Lower lobe of right lung (tissue), 2 donors: ENCODE measurements around the gene HMGXB4. TPM values are rescaled to one million over a fixed set of nuclear protein-coding genes. Genes with fewer than 3 reads are reported as not detected.
A peak's percentile ranks its signal among the peaks of the same experiment; 100 is the strongest.

Experiments used
- ATAC-seq, 2 donors: fragments of 200-7000 bp; cut with Tn5 transposase; one replicate each; pipeline ENCODE4 v1.9.1; 2020 to 2022; ENCODE audit warnings: mild to moderate bottlenecking in 2 of 2, moderate library complexity in 2 of 2
- DNase-seq: peaks from one replicate; pipeline ENCODE4 v3.0.0-alpha.2; 2020
- H3K27ac ChIP-seq: fragments of 200-600 bp; one replicate; pipeline ENCODE4 v1.8.0; 2022
- H3K27me3 ChIP-seq: fragments of 200-600 bp; one replicate; pipeline ENCODE4 v1.8.0; 2022; ENCODE audit warnings: low read depth
- H3K36me3 ChIP-seq: fragments of 200-600 bp; one replicate; pipeline ENCODE4 v1.8.0; 2022; ENCODE audit warnings: mild to moderate bottlenecking
- H3K4me1 ChIP-seq: fragments of 200-600 bp; one replicate; pipeline ENCODE4 v1.8.0; 2022
- H3K4me3 ChIP-seq: fragments of 200-600 bp; one replicate; pipeline ENCODE4 v1.8.0; 2022; ENCODE audit warnings: mild to moderate bottlenecking
- H3K9me3 ChIP-seq: fragments of 200-600 bp; one replicate; pipeline ENCODE4 v1.8.0; 2022
- CTCF ChIP-seq: fragments of 200-600 bp; IDR thresholded peaks from one replicate; pipeline ENCODE4 v1.8.0; 2022; ENCODE audit warnings: antibody characterized with exemption, mild to moderate bottlenecking
- intact Hi-C: fragments of 100-400 bp; cut with DNase I; formaldehyde crosslinking; loops from one replicate; pipeline ENCODE4 v1.11.0; 2022
- total RNA-seq: library from RNA; stranded (reverse); fragmentation: NEBNext Ultra II Directional; extraction: Animal tissue kit (Norgen Biotek cat#: 25700); gene quantifications from one replicate; pipeline ENCODE4 v1.2.1, GENCODE V29; 2021
- donor health status: DM: no; HTN: yes; CAD: no; lungs with severe emphysema.

HMGXB4 gene
- total RNA-seq, 1 donor from 2014 or later, result 15.6 TPM

DNA sequence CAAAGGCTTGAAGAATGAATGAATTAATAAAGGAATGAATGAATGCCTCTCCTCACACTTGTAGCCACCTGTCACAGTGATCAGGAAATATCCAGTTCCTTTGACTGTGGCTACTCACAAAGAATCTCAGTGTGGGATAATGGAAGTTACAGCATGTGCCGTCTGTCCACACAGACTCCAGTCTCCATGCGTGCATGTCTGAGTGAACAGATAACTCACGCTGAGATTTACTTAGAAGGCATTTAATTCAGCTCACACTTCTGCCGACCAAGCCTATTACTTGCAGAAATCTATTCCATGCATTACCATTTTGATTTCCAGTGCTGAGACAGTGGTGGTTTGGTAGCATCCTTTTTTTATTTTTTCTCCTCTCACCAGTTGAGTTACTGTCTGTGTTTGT, 32.3 kb upstream of the HMGXB4 start:
- ATAC-seq (no peak), DNase-seq (no peak)
- H3K4me1 ChIP-seq, result no peaks in the 10 kb centered on the region
- H3K9me3 ChIP-seq, result no peaks in the 10 kb centered on the region
- peaks cover 9% of the 10 kb centered on the region for H3K27me3 ChIP-seq
- H3K4me3 ChIP-seq, result no peak overlapping the region
- TF ChIP-seq CTCF, result no peak
- no peak overlapping the region for H3K27ac ChIP-seq
- no peaks in the 10 kb centered on the region for H3K36me3 ChIP-seq
- intact Hi-C loops, result no loop called here

- ATAC-seq (no peak), DNase-seq (no peak)
- Histone ChIP-seq H3K9me3 (no peaks in the 10 kb centered on the region), H3K4me1 (no peaks in the 10 kb centered on the region), H3K36me3 (no peaks in the 10 kb centered on the region), H3K27me3 (peaks cover 9% of the 10 kb centered on the region), H3K27ac (no peak overlapping the region), H3K4me3 (no peak overlapping the region)
- no peak for TF ChIP-seq CTCF
- intact Hi-C loops, result no loop called here
These were observed 30.2 kb upstream of the HMGXB4 start for GRCh38 chr22:35226958-35227647.

DNA sequence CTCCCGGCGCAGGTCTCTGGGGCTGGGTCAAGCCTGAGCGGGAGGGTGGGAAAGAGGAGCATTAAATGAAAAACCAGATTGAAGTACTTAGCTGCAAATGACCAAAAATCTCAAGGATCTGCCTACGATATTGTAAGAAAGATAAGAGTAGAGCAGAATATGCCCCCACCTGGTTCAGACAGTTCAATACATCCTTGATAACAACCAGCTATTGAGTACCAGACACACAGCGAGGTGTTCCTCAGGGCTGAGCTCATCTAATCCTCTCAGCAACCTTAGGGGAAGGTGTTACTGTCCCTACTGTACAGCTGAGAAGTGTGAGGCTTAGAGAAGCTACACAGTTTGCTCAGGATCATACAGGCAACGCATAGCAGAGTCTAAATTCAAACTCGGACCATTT, 27.4 kb upstream of the HMGXB4 start:
- no peak overlapping the region for H3K27ac ChIP-seq
- no peak for TF ChIP-seq CTCF
- peaks cover 9% of the 10 kb centered on the region for H3K27me3 ChIP-seq
- no peak for DNase-seq
- no peaks in the 10 kb centered on the region for H3K36me3 ChIP-seq
- H3K4me1 ChIP-seq, result no peaks in the 10 kb centered on the region
- H3K9me3 ChIP-seq, result no peaks in the 10 kb centered on the region
- H3K4me3 ChIP-seq, result no peak overlapping the region
- intact Hi-C loops, result no loop called here
- no peak for ATAC-seq

GRCh38 chr22:35230417-35230816, 26.9 kb upstream of the HMGXB4 start:
- H3K27ac ChIP-seq, result no peak overlapping the region
- H3K36me3 ChIP-seq, result no peaks in the 10 kb centered on the region
- no peak overlapping the region for H3K4me3 ChIP-seq
- TF ChIP-seq CTCF, result no peak
- H3K9me3 ChIP-seq, result no peaks in the 10 kb centered on the region
- peaks cover 9% of the 10 kb centered on the region for H3K27me3 ChIP-seq
- DNase-seq (no peak), ATAC-seq (no peak)
- intact Hi-C loops, result no loop called here
- H3K4me1 ChIP-seq, result no peaks in the 10 kb centered on the region

- Histone ChIP-seq H3K27ac (no peak overlapping the region), H3K4me3 (no peak overlapping the region), H3K4me1 (no peaks in the 10 kb centered on the region), H3K9me3 (no peaks in the 10 kb centered on the region), H3K36me3 (no peaks in the 10 kb centered on the region), H3K27me3 (peaks cover 9% of the 10 kb centered on the region)
- ATAC-seq (peak in 1 of 2 donors; percentile 43), DNase-seq (no peak)
- no peak for TF ChIP-seq CTCF
- intact Hi-C loops, result no loop called here
These were observed 26.3 kb upstream of the HMGXB4 start for GRCh38 chr22:35230839-35231584.
